Measurements from ENCODE around the gene PGPEP1. TPM values are rescaled to one million over a fixed set of nuclear protein-coding genes. Genes with fewer than 3 reads are reported as not detected.

PGPEP1 gene
- total and polyA plus RNA-seq, 2 donors (not counting 3 experiments of a cell fraction or from before 2014, with no cell fraction given) = 9.9 to 27.2 TPM

DNA sequence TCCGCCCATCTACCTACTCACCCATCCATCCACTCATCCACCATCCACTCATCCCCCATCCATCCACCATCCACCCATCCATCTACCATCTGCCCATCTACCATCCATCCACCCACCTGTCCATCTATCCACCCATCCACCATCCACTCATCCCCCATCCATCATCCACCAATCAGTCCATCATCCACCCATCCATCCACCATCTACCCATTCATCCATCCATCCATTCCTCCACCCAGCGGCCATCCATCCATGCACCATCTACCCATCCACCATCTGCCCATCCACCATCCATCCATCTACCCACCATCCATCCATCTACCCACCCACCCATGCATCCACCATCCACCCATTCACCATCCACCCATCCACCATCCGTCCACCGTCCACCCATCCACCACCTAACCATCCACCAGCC lies 45.4 kb upstream of the PGPEP1 start:
- Histone ChIP-seq H2AFZ (ENCODE audit: low read depth, low read length) (no peak overlapping the region), H3K9me1 (replicated peaks; ENCODE audit: control insufficient read depth, extremely low read depth, insufficient read depth, low read length) (no peaks in the 10 kb centered on the region), H3K79me2 (ENCODE audit: control insufficient read depth, insufficient read depth, low read length) (no peaks in the 10 kb centered on the region), H3K4me1 (ENCODE audit: control insufficient read depth, extremely low read depth, insufficient read depth, low read length) (peaks cover 16% of the 10 kb centered on the region), H3K4me2 (ENCODE audit: insufficient read depth, low read length) (no peak overlapping the region), H4K20me1 (replicated peaks; ENCODE audit: control insufficient read depth, extremely low read depth, insufficient read depth, low read length) (no peaks in the 10 kb centered on the region), H3K9me3 (replicated peaks; ENCODE audit: control insufficient read depth, insufficient read depth, low read length) (no peaks in the 10 kb centered on the region), H3K4me3 (replicated peaks in 1 of 3; ENCODE audit: insufficient read depth in 1 of 3, low read depth in 1 of 3, low read length in 3 of 3) (no peak overlapping the region), H3K27ac (ENCODE audit: insufficient read depth, low read depth, low read length) (no peak overlapping the region), H3K9ac (replicated peaks; ENCODE audit: extremely low read depth, insufficient read depth, low read length) (no peak overlapping the region), H3K27me3 (ENCODE audit: control insufficient read depth in 2 of 2, insufficient read depth in 2 of 2, low read length in 2 of 2) (no peaks in the 10 kb centered on the region), H3K36me3 (ENCODE audit: control insufficient read depth in 2 of 2, extremely low read depth in 1 of 2, insufficient read depth in 2 of 2, low read length in 2 of 2) (no peaks in the 10 kb centered on the region)
- ChIA-PET CTCF (no interaction called here), POLR2A (no interaction called here)
- DNase-seq (ENCODE audit: low read depth, low spot score) (no peak), FAIRE-seq (no peak)
- BruUV-seq (replicated peaks) = no TSS peak
- TF ChIP-seq, protein P1, sequence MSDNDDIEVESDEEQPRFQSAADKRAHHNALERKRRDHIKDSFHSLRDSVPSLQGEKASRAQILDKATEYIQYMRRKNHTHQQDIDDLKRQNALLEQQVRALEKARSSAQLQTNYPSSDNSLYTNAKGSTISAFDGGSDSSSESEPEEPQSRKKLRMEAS (IDR thresholded peaks at IDR 0.05; ENCODE audit: insufficient read depth, insufficient read length) = no peak
- TF ChIP-seq EZH2 (IDR thresholded peaks at IDR 0.05; ENCODE audit: borderline replicate concordance, low read depth, low read length, severe bottlenecking) (no peak), GATA2 (IDR thresholded peaks at IDR 0.05; ENCODE audit: insufficient read depth, insufficient read length, low read depth, low read length) (no peak), POLR2AphosphoS5 (IDR thresholded peaks at IDR 0.05; ENCODE audit: insufficient read depth, low read depth, low read length) (no peak), JUN (IDR thresholded peaks at IDR 0.05; ENCODE audit: borderline replicate concordance, insufficient read depth, insufficient read length, low read depth) (no peak), POLR2A (IDR thresholded peaks at IDR 0.05; ENCODE audit: low read depth, low read length) (no peak), FOS (IDR thresholded peaks at IDR 0.05; ENCODE audit: borderline replicate concordance, insufficient read depth, low read length) (no peak), MYC (IDR thresholded peaks at IDR 0.05; ENCODE audit: low read depth, low read length) (no peak)
- TF ChIP-seq, protein P2, sequence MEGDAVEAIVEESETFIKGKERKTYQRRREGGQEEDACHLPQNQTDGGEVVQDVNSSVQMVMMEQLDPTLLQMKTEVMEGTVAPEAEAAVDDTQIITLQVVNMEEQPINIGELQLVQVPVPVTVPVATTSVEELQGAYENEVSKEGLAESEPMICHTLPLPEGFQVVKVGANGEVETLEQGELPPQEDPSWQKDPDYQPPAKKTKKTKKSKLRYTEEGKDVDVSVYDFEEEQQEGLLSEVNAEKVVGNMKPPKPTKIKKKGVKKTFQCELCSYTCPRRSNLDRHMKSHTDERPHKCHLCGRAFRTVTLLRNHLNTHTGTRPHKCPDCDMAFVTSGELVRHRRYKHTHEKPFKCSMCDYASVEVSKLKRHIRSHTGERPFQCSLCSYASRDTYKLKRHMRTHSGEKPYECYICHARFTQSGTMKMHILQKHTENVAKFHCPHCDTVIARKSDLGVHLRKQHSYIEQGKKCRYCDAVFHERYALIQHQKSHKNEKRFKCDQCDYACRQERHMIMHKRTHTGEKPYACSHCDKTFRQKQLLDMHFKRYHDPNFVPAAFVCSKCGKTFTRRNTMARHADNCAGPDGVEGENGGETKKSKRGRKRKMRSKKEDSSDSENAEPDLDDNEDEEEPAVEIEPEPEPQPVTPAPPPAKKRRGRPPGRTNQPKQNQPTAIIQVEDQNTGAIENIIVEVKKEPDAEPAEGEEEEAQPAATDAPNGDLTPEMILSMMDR (IDR thresholded peaks at IDR 0.05; ENCODE audit: extremely low read depth in 1 of 2, insufficient read depth in 1 of 2, low read depth in 1 of 2, low read length in 2 of 2) = no peak
- dilution Hi-C loops (cut with MboI; ENCODE audit: extremely low pct_ligation_motif_present, low sequenced_read_pairs) (no loop called here), intact Hi-C loops (cut with micrococcal nuclease) (no loop called here)
